Measurements from ENCODE around the gene MLX. TPM values are rescaled to one million over a fixed set of nuclear protein-coding genes. Genes with fewer than 3 reads are reported as not detected.

The MLX gene
- total and polyA plus RNA-seq, 2 of the 8 experiments (the other 6 are each of a cell fraction or from before 2014, with no cell fraction given), result 27.0 to 27.5 TPM

DNA sequence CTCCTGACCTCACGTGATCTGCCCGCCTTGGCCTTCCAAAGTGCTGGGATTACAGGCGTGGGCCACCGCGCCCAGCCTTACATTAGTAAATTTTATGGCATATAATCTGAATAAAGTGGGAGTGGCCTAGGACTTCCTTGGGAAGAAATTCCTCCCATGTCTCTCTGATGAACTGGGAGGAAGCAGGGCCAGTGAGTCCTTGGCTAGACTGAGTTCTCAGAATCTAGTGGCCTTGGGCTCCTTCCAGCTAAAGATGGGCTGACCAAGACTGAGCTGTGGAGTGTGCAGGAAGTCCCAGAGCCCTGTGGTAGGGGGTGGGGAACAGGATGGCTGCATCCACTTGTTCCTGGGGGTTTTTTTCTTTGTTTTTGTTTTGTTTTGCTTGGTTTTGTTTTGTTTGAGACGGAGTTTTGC lies 40.9 kb upstream of the MLX start (continued):
- TF ChIP-seq NANOG (IDR thresholded peaks at IDR 0.05; ENCODE audit: insufficient read depth, low read depth, low read length, poor library complexity, severe bottlenecking) (no peak), GTF2F1 (IDR thresholded peaks at IDR 0.05; ENCODE audit: borderline replicate concordance, low read depth, low read length) (no peak)
